GM21825 (cell line): ENCODE measurements around the gene TPST1.
A peak's percentile ranks its signal among the peaks of the same experiment; 100 is the strongest.
"Not testable (repeated sequence)": the region's sequence is repeated elsewhere in the genome, so short reads cannot be mapped to it uniquely, and the experiment has no call there.

Experiments used
- ATAC-seq: cut with Tn5 transposase; IDR thresholded peaks from one replicate; pipeline ENCODE4 v1.9.1; 2021; ENCODE audit warnings: mild to moderate bottlenecking, moderate library complexity; ENCODE audit not compliant: unreplicated experiment

Gene TPST1

GRCh38 chr7:66204822-66205740, at the start of gene TPST1:
TSS of gene TPST1 (plus strand) at chr7:66205334. CDS start at chr7:66240426, 35,092 bp downstream.
- peak; percentile 93 for ATAC-seq

- ATAC-seq, result not testable (repeated sequence)
Observed at GRCh38 chr7:66156035-66156434, 49.1 kb upstream of the TPST1 start.

GRCh38 chr7:66157060-66157459, 48.1 kb upstream of the TPST1 start:
- ATAC-seq, result no peak

GRCh38 chr7:66162622-66163021, 42.5 kb upstream of the TPST1 start:
- no peak for ATAC-seq

GRCh38 chr7:66163186-66163610, 41.9 kb upstream of the TPST1 start:
- ATAC-seq, result no peak

GRCh38 chr7:66164356-66164755, 40.8 kb upstream of the TPST1 start:
- no peak for ATAC-seq

- ATAC-seq, result no peak
Observed at GRCh38 chr7:66167773-66168387, 37.3 kb upstream of the TPST1 start.

- ATAC-seq, result no peak
Observed at GRCh38 chr7:66169616-66170015, 35.5 kb upstream of the TPST1 start.

GRCh38 chr7:66170309-66171231, 34.6 kb upstream of the TPST1 start:
- no peak for ATAC-seq

- ATAC-seq, result not testable (repeated sequence)
Observed at GRCh38 chr7:66172536-66173401, 32.4 kb upstream of the TPST1 start.

GRCh38 chr7:66173856-66174255, 31.3 kb upstream of the TPST1 start:
- ATAC-seq, result no peak

GRCh38 chr7:66175006-66175405, 30.1 kb upstream of the TPST1 start:
- ATAC-seq, result not testable (repeated sequence)

GRCh38 chr7:66176914-66177313, 28.2 kb upstream of the TPST1 start:
- ATAC-seq, result no peak

GRCh38 chr7:66178258-66178657, 26.9 kb upstream of the TPST1 start:
- ATAC-seq, result no peak

- ATAC-seq, result no peak
Observed at GRCh38 chr7:66181329-66181728, 23.8 kb upstream of the TPST1 start.

- ATAC-seq, result no peak
Observed at GRCh38 chr7:66181845-66182244, 23.3 kb upstream of the TPST1 start.

GRCh38 chr7:66182920-66183319, 22.2 kb upstream of the TPST1 start:
- ATAC-seq, result no peak

- no peak for ATAC-seq
Observed at GRCh38 chr7:66183700-66184099, 21.4 kb upstream of the TPST1 start.

- ATAC-seq, result no peak
Observed at GRCh38 chr7:66185680-66186187, 19.4 kb upstream of the TPST1 start.

GRCh38 chr7:66186991-66187390, 18.1 kb upstream of the TPST1 start:
- ATAC-seq, result no peak
